GM12878 (cell line): ENCODE results near the gene SMAD5. TPM values are rescaled to one million over a fixed set of nuclear protein-coding genes. Genes with fewer than 3 reads are reported as not detected.

Source experiments
- ATAC-seq: fragments of 200-7000 bp; cut with Tn5 transposase; 3 replicates; pipeline ENCODE4 v1.9.1; 2020; ENCODE audit warnings: mild to moderate bottlenecking, moderate library complexity
- BruUV-seq: library from RNA; stranded (reverse); fragments of 400-500 nt; replicated peaks from 2 replicates; lab custom pipeline; 2021; lab: Mats Ljungman, UMichigan
- CTCF ChIA-PET: fragments of 300-600 bp; sonication (Branson Sonifier 250); formaldehyde crosslinking; extraction: SDS; loops from one replicate; lab custom pipeline; 2021; ENCODE audit warnings: inconsistent platforms; lab: Yijun Ruan, JAX
- POLR2A ChIA-PET: fragments of 350-600 bp; formaldehyde crosslinking; extraction: SDS; loops from one replicate; lab custom pipeline; 2021; ENCODE audit warnings: inconsistent platforms; lab: Charles Lee
- RAD21 ChIA-PET: fragments of 300-600 bp; sonication (Branson Sonifier 250); formaldehyde crosslinking; loops from one replicate; lab custom pipeline; 2023; ENCODE audit warnings: antibody characterized with exemption; ENCODE audit not compliant: unreplicated experiment; lab: Charles Lee
- SMC1A ChIA-PET: fragments of 300-600 bp; sonication (Branson Sonifier 250); formaldehyde crosslinking; loops from one replicate; lab custom pipeline; 2023; ENCODE audit not compliant: unreplicated experiment, uncharacterized antibody; lab: Charles Lee
- DNase-seq: peaks from one replicate; pipeline ENCODE4 v3.0.0-alpha.2; 2011; ENCODE audit warnings: low read depth, low spot score
- FAIRE-seq: peaks from 3 replicates; lab custom pipeline; 2011; peaks lifted over from hg19 to GRCh38; lab: Jason Lieb, UNC
- H2AFZ ChIP-seq: 2 replicates; pipeline ENCODE4 v1.6.0; 2011; ENCODE audit warnings: low read depth, low read length, control low read depth; ENCODE audit not compliant: control insufficient read depth
- H3K27ac ChIP-seq: 2 replicates; pipeline ENCODE4 v1.5.1; 2011; ENCODE audit warnings: control low read depth; ENCODE audit not compliant: control insufficient read depth, insufficient read depth
- H3K27me3 ChIP-seq, 2 experiments: replicated peaks in 1 of 2; 2 replicates each; pipeline versions ENCODE4 v1.6.0 to v1.6.1; 2011; ENCODE audit warnings: low read length in 1 of 2; ENCODE audit not compliant: control insufficient read depth in 2 of 2, insufficient read depth in 2 of 2
- H3K36me3 ChIP-seq, 2 experiments: 2 replicates each; pipeline ENCODE4 v1.5.1; 2011; ENCODE audit warnings: low read length in 1 of 2; ENCODE audit not compliant: control insufficient read depth in 2 of 2, insufficient read depth in 2 of 2
- H3K4me1 ChIP-seq: 2 replicates; pipeline ENCODE4 v1.6.1; 2011; ENCODE audit warnings: mild to moderate bottlenecking, low read length, moderate library complexity, mixed read lengths; ENCODE audit not compliant: control insufficient read depth, insufficient read depth
- H3K4me2 ChIP-seq: 2 replicates; pipeline ENCODE4 v1.6.0; 2011; ENCODE audit warnings: control low read depth; ENCODE audit not compliant: control insufficient read depth, insufficient read depth
- H3K4me3 ChIP-seq: fragments of 200-600 bp; sonication (generic); 2 replicates; pipeline ENCODE4 v1.5.1; 2016
- H3K79me2 ChIP-seq: 2 replicates; pipeline ENCODE4 v1.6.0; 2011; ENCODE audit warnings: low read length; ENCODE audit not compliant: control insufficient read depth, insufficient read depth
- H3K9ac ChIP-seq: 2 replicates; pipeline ENCODE4 v1.8.0; 2011; ENCODE audit warnings: low read length, control low read depth, mixed read lengths; ENCODE audit not compliant: control insufficient read depth, insufficient read depth
- H3K9me3 ChIP-seq: replicated peaks from 3 replicates; pipeline ENCODE4 v1.5.1; 2011; ENCODE audit warnings: mild to moderate bottlenecking, low read length; ENCODE audit not compliant: control insufficient read depth, insufficient read depth
- H4K20me1 ChIP-seq: 2 replicates; pipeline ENCODE4 v1.6.0; 2011; ENCODE audit not compliant: control insufficient read depth, insufficient read depth
- FOXK2 ChIP-seq: fragments of 450-650 bp; IDR thresholded peaks from 2 replicates; pipeline ENCODE4 v1.6.1; 2017; ENCODE audit warnings: mild to moderate bottlenecking, moderate library complexity
- JUND ChIP-seq: IDR thresholded peaks from 2 replicates; pipeline ENCODE4 v1.6.1; 2012; ENCODE audit warnings: low read depth, mild to moderate bottlenecking, low read length, improper control_type of control experiment, moderate library complexity
- KLF5 ChIP-seq: fragments of 450-650 bp; IDR thresholded peaks from 2 replicates; pipeline ENCODE4 v1.6.1; 2014; ENCODE audit warnings: mild to moderate bottlenecking; ENCODE audit not compliant: partially characterized antibody
- LARP7 ChIP-seq: fragments of 450-650 bp; IDR thresholded peaks from 2 replicates; pipeline ENCODE4 v1.6.1; 2017; ENCODE audit warnings: mild to moderate bottlenecking
- SMC3 ChIP-seq: IDR thresholded peaks from 2 replicates; pipeline ENCODE4 v1.6.1; 2011; ENCODE audit warnings: low read length, improper control_type of control experiment, borderline replicate concordance
- TARDBP ChIP-seq: IDR thresholded peaks from 2 replicates; pipeline ENCODE4 v1.6.1; 2016; ENCODE audit warnings: borderline replicate concordance
- YBX1 ChIP-seq: fragments of 450-650 bp; IDR thresholded peaks from 2 replicates; pipeline ENCODE4 v1.6.1; 2016; ENCODE audit warnings: antibody characterized with exemption
- ZNF207 ChIP-seq: fragments of 450-650 bp; IDR thresholded peaks from 2 replicates; pipeline ENCODE4 v1.6.1; 2014; ENCODE audit warnings: antibody characterized with exemption, mild to moderate bottlenecking, borderline replicate concordance
- WGBS: methylation state at CpG from one replicate; pipeline ENCODE4 v1.1.6; 2016; ENCODE audit warnings: low lambda C conversion rate; ENCODE audit not compliant: insufficient replicate concordance, insufficient coverage; ENCODE audit errors: missing lambda C conversion rate; 5-methylcytosine and 5-hydroxymethylcytosine counted together
- in situ Hi-C: fragments of 300-500 bp; cut with MboI; formaldehyde crosslinking; loops from 9 replicates; pipeline ENCODE4 v1.14.3; 2018; ENCODE audit warnings: mixed read lengths
- intact Hi-C: fragments of 100-400 bp; cut with micrococcal nuclease; formaldehyde crosslinking; loops from one replicate; pipeline ENCODE4 v1.14.2; 2022; ENCODE audit not compliant: unreplicated experiment
- polyA plus RNA-seq, 11 experiments: library from polyadenylated mRNA; depleted of rRNA in 4 of 11; unstranded in 6 of 11; stranded (reverse) in 5 of 11; fragments of >200 nt; fragmentation: Nextera tagmentation in 4 of 11; fragmentation: Illumina TruSeq in 1 of 11; extraction: Ambion mirVana in 4 of 11; extraction: Trizol in 1 of 11; gene quantifications; 1 replicate in 1 of 11; 2 replicates in 10 of 11; pipeline versions ENCODE4 v1.2.1 to v1.2.3, GENCODE V29; 2011 to 2016; ENCODE audit warnings: inconsistent platforms in 2 of 11, missing spikeins in 2 of 11, low read depth in 1 of 11
- total RNA-seq, 4 experiments: library from RNA; depleted of rRNA in 3 of 4; stranded (reverse); fragments of >200 nt in 3 of 4; fragmentation: Illumina TruSeq in 1 of 4; extraction: Trizol in 1 of 4; gene quantifications; 2 replicates each; pipeline versions ENCODE4 v1.2.1 to v1.2.3, GENCODE V29; 2013 to 2021
- TF ChIP-seq, protein P1 (sequence below): IDR thresholded peaks from 2 replicates; pipeline ENCODE4 v1.6.1; 2012; ENCODE audit warnings: low read length, inconsistent platforms

Gene SMAD5
- total and polyA plus RNA-seq, 10 of the 15 experiments (the other 5 are each of a cell fraction or from before 2014, with no cell fraction given): 3.6 to 40.6 (median 11.7) TPM

DNA sequence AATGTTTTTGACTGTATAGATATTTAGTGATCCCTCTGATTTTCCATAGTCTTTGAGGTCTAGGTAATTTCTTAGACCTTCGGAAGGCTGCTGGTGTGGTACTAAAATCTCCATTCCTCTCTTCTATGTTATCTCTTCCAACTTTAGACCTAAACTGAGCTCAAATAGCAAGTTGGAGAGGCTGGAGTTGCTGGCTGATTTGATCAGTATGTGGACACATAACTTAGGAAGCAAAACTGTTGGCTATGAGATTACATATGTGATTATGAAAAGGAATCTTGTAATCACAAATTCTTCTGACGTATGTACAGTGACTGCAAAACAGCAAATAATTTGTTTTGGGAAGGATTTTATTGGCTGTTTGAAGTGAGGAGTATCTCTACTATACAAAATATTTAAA, 2.1 kb upstream of the SMAD5 start:
- RAD21 ChIA-PET: no interaction called here
- no TSS peak for BruUV-seq
- SMC1A ChIA-PET: interaction anchor here (2.6 kb wide), 1 partner anchor 12 kb away, joined by 7 read pairs; no protein-coding TSS in a partner anchor
- ATAC-seq (no peak), DNase-seq (no peak), FAIRE-seq (no peak)
- H3K27me3 ChIP-seq: peaks cover 0 to 5% of the 10 kb centered on the region in 2 experiments; a peak in 2 of 4 replicates
- H3K4me1 ChIP-seq: peaks cover 3% of the 10 kb centered on the region
- no peak overlapping the region for H3K4me2 ChIP-seq
- H2AFZ ChIP-seq: no peak overlapping the region
- no peaks in the 10 kb centered on the region for H3K36me3 ChIP-seq
- no peaks in the 10 kb centered on the region for H3K9me3 ChIP-seq
- no peak overlapping the region for H3K4me3 ChIP-seq
- H3K79me2 ChIP-seq: peaks cover 25% of the 10 kb centered on the region
- TF ChIP-seq JUND (no peak), LARP7 (no peak), KLF5 (no peak), TARDBP (no peak), YBX1 (no peak), ZNF207 (no peak), FOXK2 (no peak), SMC3 (no peak)
- TF ChIP-seq, protein P1, sequence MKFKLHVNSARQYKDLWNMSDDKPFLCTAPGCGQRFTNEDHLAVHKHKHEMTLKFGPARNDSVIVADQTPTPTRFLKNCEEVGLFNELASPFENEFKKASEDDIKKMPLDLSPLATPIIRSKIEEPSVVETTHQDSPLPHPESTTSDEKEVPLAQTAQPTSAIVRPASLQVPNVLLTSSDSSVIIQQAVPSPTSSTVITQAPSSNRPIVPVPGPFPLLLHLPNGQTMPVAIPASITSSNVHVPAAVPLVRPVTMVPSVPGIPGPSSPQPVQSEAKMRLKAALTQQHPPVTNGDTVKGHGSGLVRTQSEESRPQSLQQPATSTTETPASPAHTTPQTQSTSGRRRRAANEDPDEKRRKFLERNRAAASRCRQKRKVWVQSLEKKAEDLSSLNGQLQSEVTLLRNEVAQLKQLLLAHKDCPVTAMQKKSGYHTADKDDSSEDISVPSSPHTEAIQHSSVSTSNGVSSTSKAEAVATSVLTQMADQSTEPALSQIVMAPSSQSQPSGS: no peak
- H4K20me1 ChIP-seq: no peaks in the 10 kb centered on the region
- no peak overlapping the region for H3K27ac ChIP-seq
- H3K9ac ChIP-seq: no peak overlapping the region
- WGBS: 61% methylated on average over 2 of the region's 2 CpGs
- POLR2A ChIA-PET: no interaction called here
- CTCF ChIA-PET: interaction anchor here (1.1 kb wide), 1 partner anchor 99 kb away, joined by 3 read pairs; no protein-coding TSS in a partner anchor
- in situ Hi-C loops: no loop called here
- intact Hi-C loops: loop anchor here (5.0 kb wide), 1 partner anchor 48 kb away; no protein-coding TSS in a partner anchor
